NCI-H345 treated with DMSO at 0.1 percent for 48 hours (cell line): ENCODE data around the gene LANCL2.

Source experiments
- DNase-seq: peaks from one replicate; lab custom pipeline; 2025; ENCODE audit not compliant: unreplicated experiment; lab: John Stamatoyannopoulos, UW

The LANCL2 gene

DNA sequence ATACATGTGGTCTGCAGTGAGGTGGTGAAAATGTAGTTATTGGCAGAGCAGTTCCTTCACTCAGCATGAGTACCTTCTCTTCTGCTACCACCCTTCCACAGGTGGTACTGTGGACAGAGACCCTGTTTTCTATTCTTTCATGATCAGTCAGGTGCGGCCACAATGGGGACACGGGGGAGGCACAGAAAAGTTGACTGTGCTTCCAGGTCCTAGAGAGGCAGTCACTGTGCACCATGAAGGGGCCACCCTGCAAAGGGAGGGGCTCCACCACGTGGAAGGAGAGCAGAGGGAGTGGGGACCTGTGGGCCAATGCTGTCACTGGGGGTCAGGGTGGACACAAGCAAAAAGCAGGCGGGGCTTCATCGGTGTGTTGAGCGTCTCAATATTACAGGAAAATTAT lies 3.6 kb upstream of the LANCL2 start:
- DNase-seq: no peak

DNA sequence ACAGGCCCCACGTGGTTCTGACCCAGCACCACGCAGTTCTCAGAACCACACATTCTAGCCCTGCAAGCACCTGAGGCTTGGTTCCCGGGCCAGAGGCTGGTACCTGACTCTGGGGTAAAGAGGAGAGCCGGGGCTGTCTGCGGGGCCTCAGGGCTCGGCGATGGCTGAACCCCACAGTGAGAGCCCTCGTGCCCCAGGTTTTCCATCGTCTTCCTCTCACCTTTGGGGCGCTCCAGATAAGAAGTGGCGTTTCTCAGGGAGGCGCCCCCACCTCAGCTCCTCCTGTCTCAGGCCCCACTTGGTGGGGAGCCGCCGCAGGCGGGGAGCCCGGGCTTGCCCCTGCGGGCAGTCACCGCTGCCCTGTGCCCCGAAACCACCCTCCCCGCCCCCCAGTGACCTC lies 2.2 kb upstream of the LANCL2 start:
- no peak for DNase-seq

DNA sequence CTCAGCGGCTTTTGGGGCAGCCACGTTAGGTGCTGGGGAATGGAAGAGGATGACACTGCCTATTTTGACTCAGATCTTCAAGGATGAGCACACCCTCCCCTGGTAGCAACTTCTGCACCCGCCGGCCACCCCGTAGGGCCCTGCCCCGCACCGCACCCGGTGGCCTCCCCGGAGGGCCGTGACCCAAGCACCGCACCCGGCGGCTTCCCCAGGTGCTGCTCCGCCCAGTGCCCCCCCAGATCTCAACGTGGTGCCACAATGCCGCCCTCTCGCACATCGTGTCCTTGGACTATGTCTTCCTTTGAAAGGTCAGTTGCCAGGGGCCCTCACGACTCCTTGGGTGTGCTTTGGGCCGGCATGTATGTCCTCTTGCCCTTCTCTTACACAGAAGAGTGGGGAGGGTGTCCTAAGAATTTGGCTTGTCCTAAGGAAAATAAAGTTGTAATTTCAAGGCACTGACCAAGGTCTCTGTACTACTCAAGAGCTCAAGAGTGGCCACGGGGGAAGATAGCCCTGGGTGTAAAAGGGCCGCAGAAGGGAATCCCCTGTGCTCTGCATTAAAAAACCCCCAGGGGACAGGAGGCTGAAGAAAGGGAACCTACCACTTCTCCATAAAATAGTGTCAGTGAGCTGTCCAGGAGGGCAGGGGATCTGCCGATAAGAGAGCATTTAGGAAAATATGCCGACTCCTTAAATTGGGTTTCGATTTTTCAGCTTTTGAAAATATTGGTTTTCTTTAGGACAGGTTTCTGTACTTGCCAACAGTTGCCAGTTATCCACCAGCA lies 1.6 kb upstream of the LANCL2 start:
- DNase-seq: no peak

DNA sequence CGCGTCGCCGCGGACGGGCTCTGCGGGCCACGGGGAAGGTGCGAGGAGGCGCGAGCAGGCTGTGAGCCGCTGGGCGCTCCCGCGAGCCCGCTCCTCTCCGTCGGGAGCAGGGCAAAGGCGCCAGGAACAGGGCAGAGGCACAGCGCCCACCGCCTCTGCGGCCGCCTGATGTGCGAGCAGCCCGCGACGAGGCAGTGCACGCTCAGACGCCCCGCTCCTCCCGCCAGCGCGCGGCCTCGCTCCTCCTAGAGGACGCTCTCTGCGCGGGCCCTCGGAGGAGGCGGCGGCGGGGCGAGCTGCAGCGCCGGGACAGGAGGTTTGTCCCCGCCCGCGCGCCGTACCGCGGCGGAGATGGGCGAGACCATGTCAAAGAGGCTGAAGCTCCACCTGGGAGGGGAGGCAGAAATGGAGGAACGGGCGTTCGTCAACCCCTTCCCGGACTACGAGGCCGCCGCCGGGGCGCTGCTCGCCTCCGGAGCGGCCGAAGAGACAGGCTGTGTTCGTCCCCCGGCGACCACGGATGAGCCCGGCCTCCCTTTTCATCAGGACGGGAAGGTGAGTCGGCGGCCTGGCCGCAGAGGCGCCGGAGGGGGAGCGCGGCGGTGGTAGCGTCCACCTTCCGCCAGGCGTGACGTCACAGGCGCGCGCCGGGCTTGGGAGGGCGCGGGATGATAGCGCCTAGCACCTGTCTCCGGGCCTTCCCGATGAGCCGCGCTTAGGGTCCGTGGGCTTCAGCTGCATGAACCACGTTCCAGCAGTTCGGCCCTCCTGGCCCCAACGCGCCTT lies 731 bp downstream of the LANCL2 start:
- DNase-seq: peak; percentile 84

- DNase-seq: peak; percentile 19
These were observed 1.4 kb downstream of the LANCL2 start for GRCh38 chr7:55366461-55367070.

DNA sequence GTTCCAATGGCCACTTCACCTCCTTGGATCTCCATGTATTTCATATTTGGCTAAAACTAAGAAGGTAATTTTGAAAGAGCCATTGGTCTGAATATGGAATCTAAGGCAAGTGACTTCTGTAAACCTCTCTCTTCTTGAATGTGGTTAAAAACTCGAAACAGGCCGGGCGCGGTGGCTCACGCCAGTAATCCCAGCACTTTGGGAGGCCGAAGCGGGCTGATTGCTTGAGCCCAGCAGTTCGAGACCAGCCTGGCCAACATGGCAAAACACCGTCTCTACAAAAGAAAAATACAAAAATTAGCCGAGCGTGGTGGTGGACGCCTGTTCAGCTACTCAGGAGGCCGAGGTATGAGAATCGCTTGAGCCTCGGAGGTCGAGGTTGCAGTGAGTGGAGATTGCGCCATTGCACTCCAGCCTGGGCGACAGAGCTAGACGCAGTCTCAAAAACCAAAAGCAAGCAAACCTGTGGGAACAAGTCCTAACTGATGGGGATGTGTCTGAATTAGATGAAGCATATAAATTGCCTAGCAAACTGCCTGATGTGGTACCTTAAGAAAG lies 2.2 kb downstream of the LANCL2 start:
- DNase-seq: no peak

- DNase-seq: no peak
These were observed 4.6 kb downstream of the LANCL2 start for GRCh38 chr7:55369427-55370400.

- DNase-seq: no peak
These were observed 9.1 kb downstream of the LANCL2 start for GRCh38 chr7:55374213-55374612.

GRCh38 chr7:55375237-55375636 lies 10.1 kb downstream of the LANCL2 start:
- DNase-seq: no peak

DNA sequence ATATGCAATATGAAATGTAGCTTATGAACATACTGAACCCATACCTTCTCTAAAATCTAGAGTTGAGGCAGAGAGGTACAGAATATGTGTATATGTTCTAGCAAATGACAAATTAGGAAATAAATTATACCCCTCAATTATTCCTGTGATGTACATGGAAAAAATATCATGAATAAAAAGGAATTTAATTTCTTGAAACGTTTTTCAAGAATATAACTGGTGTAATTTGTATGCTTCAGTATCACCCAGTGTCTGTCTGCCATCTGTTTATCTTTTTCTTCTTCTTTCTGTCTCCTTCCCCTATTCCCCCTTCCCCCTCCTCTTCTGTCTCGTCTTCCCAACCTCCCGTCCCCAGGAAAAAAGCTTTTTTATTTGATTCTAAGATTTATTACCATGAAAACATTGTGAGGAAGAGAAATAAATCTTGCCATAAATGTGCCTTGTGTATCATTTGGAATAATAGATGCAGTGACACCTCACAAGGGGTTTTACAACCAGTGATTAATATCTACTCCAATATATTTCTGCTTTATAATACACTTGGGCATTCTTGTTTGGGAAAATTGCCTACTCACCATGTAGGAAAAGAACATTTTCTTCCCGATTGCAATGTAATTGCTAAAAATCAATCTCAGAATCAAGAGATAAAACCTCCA lies 12.2 kb downstream of the LANCL2 start:
- no peak for DNase-seq

DNA sequence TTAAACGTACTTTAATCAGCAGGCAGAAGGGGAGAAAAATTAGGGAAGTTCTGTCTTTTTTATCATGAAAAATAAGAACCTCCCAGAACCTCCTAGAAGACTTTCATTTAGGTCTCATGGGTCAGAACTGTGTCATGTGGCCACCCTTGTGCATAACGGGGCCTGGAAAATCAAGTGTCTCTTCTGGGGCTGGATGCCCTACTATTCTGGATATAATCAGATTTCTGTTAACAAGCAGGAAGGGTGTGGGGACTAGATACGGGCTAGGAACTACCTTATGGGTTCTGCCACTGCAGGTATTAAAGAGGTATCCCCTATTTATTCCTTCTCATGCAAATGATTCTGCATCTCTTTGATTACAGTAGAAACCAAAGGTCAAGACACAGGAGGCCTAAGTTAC lies 14.1 kb downstream of the LANCL2 start:
- no peak for DNase-seq

- DNase-seq: no peak
These were observed 16.1 kb downstream of the LANCL2 start for GRCh38 chr7:55381189-55381588.

GRCh38 chr7:55381696-55382095 lies 16.6 kb downstream of the LANCL2 start:
- DNase-seq: no peak

DNA sequence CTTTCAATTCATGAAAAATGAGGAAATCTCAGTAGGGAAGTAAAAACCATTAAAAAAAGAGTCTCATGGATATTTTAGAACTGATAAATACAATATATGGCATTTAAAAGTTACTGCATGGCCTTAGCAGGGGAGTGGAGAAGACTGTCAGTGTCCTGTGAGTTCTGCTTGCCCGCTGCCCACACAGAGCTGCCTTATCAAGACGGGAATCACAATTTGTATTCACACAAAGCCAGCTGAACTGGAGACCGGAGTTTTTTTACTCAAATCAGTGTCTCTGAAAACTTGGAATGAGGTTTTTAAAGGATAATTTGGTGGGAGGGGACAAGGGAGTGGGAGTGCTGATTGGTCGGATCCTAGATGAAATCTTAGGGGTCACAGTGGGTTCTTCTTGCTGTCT lies 17.1 kb downstream of the LANCL2 start:
- DNase-seq: no peak

GRCh38 chr7:55386541-55386940 lies 21.4 kb downstream of the LANCL2 start:
- no peak for DNase-seq

DNA sequence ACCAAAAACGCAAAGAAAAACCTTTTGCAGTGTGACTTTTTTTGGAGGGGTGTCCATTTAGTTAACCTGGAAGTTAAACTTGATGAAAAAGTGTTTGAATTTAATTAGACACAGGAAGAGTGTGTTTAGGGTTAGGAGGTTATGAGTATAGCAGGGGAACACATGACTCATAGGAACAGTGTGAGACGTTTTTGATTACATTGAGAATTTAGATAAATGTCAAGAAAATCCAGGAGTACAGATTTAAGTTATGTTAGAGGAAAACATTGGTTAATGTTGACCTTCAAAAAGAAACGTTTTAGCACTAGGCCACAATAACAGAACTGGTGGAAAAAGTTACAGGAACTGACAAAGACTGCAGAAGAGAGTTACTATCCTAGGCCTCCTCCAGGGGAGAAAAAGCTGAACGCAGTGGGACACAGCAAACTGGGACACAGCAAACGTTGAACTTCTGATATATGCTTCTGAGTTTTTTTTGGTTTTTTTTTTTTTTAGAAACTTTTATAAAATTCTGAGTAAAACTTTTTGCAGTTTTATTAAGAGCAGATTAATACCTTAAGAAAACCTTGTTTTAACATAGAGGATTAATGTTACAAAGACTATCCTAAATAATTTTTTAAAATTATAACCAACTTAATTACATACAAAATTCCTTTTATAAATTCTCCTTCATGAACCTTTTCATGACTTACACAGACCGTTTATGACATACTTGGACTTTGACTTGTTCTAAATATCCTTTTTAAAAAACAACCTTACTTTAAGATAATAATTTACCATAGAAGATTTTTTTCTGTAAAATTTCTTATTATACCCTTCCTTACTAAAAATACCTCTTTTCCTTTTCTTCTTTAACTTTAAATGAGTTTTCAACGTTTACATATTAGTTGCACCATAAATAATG lies 22.2 kb downstream of the LANCL2 start:
- DNase-seq: no peak

DNA sequence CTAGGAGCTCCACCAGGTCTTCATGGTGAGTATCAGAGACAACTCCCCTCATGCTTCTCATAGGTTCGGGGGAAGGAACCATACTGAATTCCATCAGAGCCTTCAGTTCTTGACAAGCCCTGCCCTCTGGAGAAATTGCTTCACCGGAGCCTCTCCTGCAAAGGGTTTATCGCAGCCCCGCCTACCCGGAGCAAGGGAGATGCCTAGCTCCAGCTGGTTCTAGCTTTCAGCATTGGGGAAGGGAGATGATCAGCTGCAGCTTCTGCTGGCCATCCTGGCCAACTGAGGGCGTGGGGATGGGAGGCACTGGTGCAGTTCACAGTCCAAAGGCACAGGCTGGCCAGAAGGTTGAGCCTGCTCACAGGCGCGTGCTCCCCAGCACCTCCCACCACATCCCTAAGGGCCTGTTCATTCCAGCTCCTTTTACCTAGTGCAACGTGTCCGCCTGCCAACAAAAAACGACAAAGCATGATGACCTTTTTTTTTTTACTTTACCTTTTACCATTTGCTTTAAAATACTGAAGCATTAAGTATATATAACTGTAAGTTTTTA lies 31.2 kb downstream of the LANCL2 start:
- no peak for DNase-seq

GRCh38 chr7:55397617-55398016 lies 32.5 kb downstream of the LANCL2 start:
- no peak for DNase-seq

DNA sequence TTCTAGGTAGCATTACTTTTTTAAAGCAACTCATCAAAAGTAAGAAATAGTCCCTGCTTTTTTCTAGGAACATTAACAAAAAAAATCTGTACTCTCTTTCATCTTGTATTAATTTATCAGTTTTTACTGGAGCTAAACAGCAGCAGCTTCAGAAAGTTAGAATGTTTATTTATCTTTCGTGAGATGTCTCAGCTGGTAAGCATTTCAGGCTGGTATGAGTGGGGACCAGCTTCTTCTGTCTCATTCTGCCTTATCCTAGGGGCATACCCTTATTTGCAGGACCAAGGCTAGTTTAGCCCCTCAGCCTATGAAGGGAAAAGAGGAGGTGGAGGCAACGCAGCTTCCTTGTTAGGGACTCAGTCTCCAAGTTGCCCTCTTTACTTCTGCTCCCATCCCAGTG lies 35.1 kb downstream of the LANCL2 start:
- DNase-seq: no peak
